ENCODE measurements around the gene SASH3.

- TF ChIP-seq POLR2A (IDR thresholded peaks at IDR 0.05), result no peak
- TF ChIP-seq CTCF (IDR thresholded peaks at IDR 0.05), result no peak
- no peak for TF ChIP-seq POLR2AphosphoS5 (IDR thresholded peaks at IDR 0.05; ENCODE audit: insufficient read depth in 1 of 2, low read depth in 1 of 2)
Observed at GRCh38 chrX:129836827-129837226, 57.1 kb downstream of the SASH3 start.

All from vagina (tissue), 2 donors.